ENCODE measurements around the gene PHLPP1. TPM values are rescaled to one million over a fixed set of nuclear protein-coding genes. Genes with fewer than 3 reads are reported as not detected.

PHLPP1 gene
- total RNA-seq, 1 donor from 2014 or later: 2.6 TPM

GRCh38 chr18:62935994-62936393 is 220.7 kb downstream of the PHLPP1 start:
- DNase-seq (ENCODE audit: low read depth in 2 of 2): no peak

DNA sequence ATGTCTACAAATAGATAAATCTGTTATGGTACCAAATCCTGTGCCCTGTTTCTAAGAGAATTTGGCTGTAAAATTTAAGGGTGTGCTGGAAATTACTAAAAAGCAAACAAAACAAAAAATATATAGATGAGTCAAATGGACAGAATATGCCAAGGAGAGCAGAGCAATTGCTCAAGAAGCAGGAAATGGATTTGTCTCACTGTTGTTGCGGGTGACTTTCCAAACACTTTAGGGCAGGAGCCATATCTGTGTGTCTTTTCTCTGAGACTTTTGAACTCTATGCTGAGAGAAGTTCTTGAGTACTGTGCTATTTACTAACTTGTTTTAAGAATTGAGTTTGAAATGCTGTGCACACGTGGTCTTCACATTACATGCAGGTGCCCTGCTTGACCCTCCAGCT is 221.7 kb downstream of the PHLPP1 start:
- DNase-seq (ENCODE audit: low read depth in 2 of 2): peak in 1 of 2 donors; percentile 22

DNA sequence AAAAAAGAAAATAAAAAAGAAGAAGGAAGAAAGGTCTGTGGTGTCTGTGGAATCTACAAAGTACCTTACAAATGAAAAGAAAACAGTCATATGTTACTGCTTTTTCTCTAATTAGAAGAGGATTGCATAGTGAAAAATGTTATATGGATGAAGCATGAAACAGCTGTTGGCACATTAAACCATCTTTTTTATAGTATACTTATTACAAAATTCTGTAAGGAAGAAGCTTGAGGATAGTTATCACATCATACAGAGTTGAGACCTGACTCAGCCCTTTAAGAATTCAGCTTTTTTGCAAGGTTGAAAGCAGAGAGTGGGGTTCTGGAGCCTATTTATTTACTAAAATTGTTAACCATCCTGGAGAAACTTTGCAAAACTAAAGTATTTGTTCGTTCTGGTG is 222.7 kb downstream of the PHLPP1 start:
- DNase-seq (ENCODE audit: low read depth in 2 of 2): no peak

GRCh38 chr18:62938487-62938886 is 223.1 kb downstream of the PHLPP1 start:
- DNase-seq (ENCODE audit: low read depth in 2 of 2): no peak

- DNase-seq (ENCODE audit: low read depth in 2 of 2): peak; percentile 70 to 81
These were observed 224.1 kb downstream of the PHLPP1 start for GRCh38 chr18:62939433-62939832.

DNA sequence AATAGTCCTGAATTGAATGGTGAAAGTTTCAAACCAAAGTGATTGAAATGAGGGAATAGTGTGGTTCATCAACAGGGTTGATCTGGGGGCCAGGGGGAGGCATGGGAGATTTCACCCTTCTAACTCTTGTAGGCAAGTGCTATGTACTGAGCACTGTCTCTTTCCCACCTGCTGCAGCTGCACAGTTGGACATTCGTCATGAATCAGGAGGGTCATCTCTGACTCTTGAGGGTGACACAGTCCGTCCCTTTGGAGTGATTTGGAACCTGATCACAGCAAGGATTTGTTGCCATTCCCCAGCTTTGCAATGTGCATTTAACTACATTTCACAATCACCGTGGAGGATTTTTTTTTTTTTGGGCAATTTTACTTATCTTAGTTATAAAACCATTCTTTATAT is 224.6 kb downstream of the PHLPP1 start:
- peak in 1 of 2 donors; percentile 3 for DNase-seq (ENCODE audit: low read depth in 2 of 2)

- no peak for DNase-seq (ENCODE audit: low read depth in 2 of 2)
These were observed 227.2 kb downstream of the PHLPP1 start for GRCh38 chr18:62942578-62942977.

GRCh38 chr18:62944454-62944853 is 229.1 kb downstream of the PHLPP1 start:
- DNase-seq (ENCODE audit: low read depth in 2 of 2): peak; percentile 12 to 26

DNA sequence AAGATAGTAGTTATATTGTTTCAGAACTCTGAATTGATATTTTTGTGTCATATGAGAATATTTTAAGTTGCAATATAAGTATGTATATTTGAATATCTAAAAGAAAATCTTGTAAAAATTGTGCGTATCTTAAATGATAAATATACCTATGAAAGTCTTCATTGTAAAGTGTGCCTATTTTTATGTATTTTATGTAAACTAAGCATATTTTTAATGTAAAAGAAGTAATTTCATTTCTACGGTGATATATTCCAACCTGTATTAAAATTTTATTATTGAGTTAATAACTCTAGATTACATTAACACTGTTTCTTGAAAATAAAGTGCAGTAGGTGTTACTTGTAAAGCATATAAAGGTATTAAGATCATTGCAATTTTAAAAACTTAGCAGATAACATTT is 233.4 kb downstream of the PHLPP1 start:
- DNase-seq (ENCODE audit: low read depth in 2 of 2): no peak

DNA sequence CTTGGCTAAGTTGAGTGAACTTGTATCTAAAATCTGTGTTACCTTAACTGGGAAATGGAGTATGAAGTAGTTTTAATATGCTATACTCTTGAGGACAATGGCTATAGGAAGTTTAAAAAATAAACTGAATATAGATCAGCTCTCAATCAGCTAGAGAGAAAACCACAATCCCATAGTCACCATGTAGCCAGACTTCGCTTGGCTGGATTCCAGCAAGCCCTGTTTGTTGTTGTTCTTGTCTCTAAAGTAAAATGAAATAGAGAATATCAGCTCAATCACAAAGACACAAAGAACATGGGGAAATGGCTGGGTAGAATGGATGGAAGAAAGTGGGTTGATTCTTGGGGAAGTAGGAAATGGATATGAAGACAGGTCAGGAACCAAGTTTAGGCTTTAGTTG is 234.9 kb downstream of the PHLPP1 start:
- peak in 1 of 2 donors; percentile 10 for DNase-seq (ENCODE audit: low read depth in 2 of 2)

DNA sequence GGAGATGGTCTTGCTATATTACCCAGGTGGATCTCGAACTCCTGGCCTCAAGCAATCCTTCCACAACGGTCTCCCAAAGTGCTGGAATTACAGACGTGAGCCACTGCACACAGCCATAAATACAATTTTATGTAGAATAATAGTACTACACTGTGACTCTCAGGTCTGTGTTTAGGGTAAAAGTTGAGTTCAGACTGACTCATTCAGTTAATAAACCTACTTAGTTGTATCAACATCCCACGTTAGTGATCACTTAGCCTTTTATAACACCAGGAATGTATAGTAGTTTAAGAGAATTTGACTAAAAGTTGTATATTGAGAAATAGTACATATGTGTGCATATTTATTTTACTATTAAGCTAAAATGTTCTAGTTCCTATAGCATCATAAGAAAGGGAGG is 237.5 kb downstream of the PHLPP1 start:
- no peak for DNase-seq (ENCODE audit: low read depth in 2 of 2)

DNA sequence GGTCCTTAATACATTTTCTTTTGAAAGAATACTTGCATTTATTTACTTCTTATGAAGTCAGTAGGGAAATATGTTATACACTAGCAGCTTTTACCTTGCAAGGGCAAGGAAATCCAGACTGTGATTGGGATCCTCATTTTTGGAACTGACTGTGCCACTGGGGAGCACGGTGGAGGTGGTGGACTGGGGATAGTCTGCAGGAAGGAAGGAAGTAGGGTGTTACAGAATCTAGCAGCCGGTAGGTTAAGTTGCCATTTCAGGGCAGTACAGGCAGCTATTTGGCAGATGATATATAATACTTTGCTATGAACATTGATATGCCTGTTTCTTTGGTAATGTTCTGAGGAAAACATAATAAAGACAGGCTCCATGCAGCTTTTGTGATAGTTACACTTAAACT is 238.3 kb downstream of the PHLPP1 start:
- peak in 1 of 2 donors; percentile 17 for DNase-seq (ENCODE audit: low read depth in 2 of 2)

DNA sequence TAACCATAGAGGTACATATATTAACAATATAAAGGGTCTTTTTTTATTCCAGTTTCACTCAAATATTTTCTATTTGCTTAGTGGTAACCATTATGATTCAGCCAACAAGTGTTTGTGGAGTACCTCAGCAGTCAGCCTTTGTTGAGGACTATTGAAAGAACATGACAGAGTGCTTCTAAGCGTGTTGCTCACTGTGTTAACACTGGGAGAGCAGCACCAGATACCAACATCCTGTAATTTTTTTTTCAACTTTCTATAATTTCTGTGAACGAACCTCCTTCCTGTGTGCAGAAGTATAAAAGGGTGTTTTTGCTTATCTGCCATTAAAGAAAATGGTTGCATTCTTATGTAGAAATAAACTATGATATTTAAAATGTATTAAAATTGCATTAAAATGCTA is 239.0 kb downstream of the PHLPP1 start:
- peak in 1 of 2 donors; percentile 38 for DNase-seq (ENCODE audit: low read depth in 2 of 2)

DNA sequence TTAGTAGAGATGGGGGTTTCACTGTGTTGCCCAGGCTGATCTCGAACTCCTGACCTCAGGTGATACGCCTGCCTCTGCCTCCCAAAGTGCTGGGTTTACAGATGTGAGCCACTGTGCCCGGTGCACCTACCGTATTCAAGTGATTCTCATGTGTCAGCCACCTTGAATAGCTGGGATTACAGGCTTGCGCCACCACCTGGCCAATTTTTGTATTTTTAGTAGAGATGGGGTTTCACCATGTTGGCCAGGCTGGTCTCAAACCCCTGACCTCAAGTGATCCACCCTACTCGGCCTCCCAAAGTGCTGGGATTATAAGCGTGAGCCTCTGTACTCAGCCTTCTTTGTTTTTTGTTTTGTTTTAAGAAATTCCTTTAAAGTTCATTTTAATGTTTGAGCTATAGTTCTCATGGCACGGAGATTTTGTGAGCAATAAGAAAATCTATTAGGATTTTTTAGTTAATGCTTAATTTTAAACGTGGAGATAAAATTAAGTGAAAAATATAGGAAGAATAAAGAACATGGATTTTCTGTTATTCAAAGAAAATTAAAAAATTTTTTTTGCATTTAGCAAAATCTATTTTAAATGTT is 242.6 kb downstream of the PHLPP1 start:
- peak; percentile 72 to 79 for DNase-seq (ENCODE audit: low read depth in 2 of 2)

- no peak for DNase-seq (ENCODE audit: low read depth in 2 of 2)
These were observed 244.1 kb downstream of the PHLPP1 start for GRCh38 chr18:62959481-62959880.

DNA sequence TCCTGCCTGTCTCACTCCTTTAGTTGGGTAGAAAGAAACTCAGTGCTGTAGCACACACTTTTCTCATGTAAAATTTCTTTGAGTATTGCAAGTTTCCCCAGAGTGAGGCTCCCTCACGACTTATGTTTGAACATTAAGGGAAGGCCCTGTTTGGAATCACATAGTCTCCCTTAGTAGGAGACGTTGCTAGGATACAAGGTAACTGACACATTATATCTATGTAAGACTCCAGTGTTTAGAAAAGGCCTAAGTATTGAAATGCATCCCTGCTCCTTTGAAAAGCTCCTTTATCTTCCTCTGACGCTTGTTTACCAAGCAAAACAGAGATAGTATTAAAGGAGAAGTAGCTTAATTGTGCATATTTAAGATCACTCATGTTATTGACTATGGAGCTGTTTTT is 248.2 kb downstream of the PHLPP1 start:
- no peak for DNase-seq (ENCODE audit: low read depth in 2 of 2)

DNA sequence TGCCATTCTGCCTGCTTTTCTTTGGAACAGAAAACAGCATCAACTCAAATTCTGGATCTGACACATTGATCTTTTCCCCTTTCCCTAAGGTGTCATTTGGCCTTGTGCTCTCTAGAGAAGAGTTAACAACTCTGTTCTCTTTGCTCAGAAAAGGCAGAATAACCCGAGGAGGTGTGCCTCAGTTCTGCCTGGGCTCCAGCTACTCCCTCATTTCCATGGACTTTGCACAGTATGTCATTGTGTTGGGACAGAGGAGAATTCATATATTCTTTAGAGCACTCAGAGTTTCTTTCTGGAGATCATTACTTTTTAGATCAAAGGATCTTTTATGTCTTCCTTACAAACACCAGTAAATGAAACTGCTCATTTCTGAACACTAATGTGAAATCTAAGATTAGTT is 249.1 kb downstream of the PHLPP1 start:
- DNase-seq (ENCODE audit: low read depth in 2 of 2): no peak

- no peak for DNase-seq (ENCODE audit: low read depth in 2 of 2)
These were observed 251.7 kb downstream of the PHLPP1 start for GRCh38 chr18:62967089-62967488.

DNA sequence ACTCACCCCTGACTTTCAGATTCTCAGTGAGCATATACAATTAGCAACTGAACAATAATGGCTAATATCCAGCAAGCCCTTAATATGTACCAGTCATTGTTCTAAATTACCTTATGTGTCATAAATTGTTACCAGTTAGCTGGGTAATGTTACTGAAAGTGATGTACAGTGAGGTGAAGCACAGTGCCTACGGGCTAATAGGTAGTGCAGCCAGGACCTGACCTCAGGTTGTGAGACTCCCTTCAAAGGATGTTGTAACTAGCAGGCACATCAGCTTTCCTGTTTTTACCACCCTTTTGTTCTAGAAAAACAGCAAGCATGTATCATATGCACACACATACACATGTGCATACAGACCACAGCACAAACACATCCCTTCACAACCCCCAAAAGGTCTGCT is 258.3 kb downstream of the PHLPP1 start:
- no peak for DNase-seq (ENCODE audit: low read depth in 2 of 2)

DNA sequence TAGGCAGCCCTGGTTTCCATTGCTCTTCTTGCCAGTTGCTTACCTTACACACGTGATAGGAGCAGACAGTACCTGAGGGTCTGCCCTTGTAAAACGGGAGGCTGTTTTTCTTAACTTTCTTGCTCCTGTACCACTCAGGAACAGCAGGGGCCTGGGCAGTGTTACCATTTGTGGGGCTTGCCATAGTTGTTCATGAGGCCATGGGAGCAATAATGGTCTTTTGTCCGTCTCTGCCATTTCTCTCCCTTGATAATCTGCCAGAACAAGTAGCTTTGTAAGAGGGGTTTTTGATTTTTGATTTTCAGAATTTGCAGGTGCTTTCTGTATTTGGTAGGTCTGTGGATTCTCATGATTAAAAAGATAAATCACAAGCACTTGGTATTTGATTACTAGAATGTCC is 259.0 kb downstream of the PHLPP1 start:
- no peak for DNase-seq (ENCODE audit: low read depth in 2 of 2)

DNA sequence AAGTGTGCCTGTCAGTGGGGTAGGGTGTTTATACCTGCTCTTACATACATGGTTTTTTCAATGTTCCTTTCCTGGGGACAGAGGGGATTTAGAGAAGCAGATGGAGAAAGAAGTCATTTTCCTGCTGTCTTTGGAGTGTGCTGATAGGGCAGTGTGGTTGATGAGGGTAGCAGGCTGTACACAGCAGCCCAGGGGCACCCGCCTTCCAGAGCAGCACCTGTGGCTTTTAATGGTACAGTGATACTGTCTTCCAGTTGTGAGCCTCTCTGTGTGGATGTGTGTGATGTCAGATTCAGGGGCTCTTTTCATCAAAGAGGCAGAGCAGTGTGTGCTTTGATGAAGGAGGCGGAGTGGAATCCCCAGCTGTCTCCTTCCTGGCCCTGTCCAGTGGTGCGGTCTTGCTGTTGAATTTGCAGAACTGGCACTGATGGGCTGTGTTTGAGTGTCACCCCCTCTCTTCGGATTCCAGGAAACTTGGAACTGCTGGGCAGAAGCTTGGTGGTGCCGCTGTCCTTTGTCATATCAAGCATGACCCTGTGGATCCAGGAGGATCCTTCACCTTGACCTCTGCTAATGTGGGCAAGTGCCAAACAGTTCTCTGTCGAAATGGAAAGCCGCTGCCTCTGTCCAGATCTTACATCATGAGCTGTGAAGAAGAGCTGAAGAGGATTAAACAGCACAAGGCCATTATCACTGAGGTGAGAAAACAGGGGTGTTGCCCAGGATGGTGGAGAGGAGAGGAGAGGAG is 259.8 kb downstream of the PHLPP1 start:
- DNase-seq (ENCODE audit: low read depth in 2 of 2): no peak

DNA sequence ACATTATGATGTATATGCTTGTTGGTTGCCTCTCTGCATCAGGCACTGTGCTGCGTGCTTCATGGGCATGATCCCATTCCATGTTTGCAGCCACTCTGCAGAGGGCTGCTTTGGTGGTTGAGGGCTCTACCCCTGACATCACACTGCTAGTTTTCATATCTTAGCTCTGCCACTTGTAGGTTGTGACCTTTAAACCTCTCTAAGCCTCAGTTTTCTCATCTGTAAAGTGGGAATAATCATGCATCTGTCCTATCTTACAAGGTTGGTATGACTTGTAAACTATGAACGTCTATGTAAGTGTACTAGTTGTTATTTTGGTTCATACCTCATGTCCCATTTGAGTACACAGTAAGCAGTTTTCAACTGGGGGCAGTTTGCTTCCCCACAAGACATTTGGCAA is 260.4 kb downstream of the PHLPP1 start:
- no peak for DNase-seq (ENCODE audit: low read depth in 2 of 2)

DNA sequence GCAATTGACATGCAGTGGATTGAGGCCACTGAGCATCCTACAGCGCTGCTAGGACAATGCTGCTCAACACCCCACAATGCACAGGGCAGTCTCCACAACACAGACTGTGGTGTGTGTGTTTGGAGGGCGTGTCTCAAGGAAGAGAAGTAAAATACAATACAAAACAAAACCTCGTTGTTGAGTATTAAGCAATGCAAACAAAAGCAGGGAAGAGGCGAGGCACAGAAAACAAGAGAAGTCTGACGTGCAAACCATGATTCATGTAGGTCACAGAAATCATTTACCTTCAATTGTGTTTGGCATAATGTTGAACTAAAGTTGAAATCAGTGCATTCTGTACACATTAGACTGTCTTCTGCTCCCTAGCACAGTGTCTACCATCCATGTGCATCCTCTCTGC is 260.9 kb downstream of the PHLPP1 start:
- no peak for DNase-seq (ENCODE audit: low read depth in 2 of 2)
